HepG2 (cell line): ENCODE measurements around the gene PEX11B. TPM values are rescaled to one million over a fixed set of nuclear protein-coding genes. Genes with fewer than 3 reads are reported as not detected.

Experiments used
- ATAC-seq: fragments of 200-7000 bp; cut with Tn5 transposase; 3 replicates; pipeline ENCODE4 v1.9.1; 2020; ENCODE audit warnings: mild to moderate bottlenecking, moderate library complexity
- BruUV-seq: library from RNA; stranded (reverse); fragments of 400-500 nt; replicated peaks from 2 replicates; lab custom pipeline; 2021; lab: Mats Ljungman, UMichigan
- CTCF ChIA-PET: fragments of 300-600 bp; formaldehyde crosslinking; extraction: SDS; loops from one replicate; lab custom pipeline; 2021; ENCODE audit warnings: low total read pairs, inconsistent platforms, low intra/inter-chr PET ratio; lab: Yijun Ruan, JAX
- POLR2A ChIA-PET: fragments of 350-600 bp; sonication (Branson Sonifier 250); formaldehyde crosslinking; loops from one replicate; lab custom pipeline; 2020; ENCODE audit warnings: antibody characterized with exemption, inconsistent platforms; lab: Yijun Ruan, JAX
- DNase-seq: peaks from one replicate; pipeline ENCODE4 v3.0.0-alpha.2; 2015; ENCODE audit warnings: low spot score
- FAIRE-seq: peaks from 3 replicates; lab custom pipeline; 2011; peaks lifted over from hg19 to GRCh38; lab: Jason Lieb, UNC
- H2AFZ ChIP-seq: one replicate; pipeline ENCODE4 v1.6.1; 2011; ENCODE audit warnings: low read length, inconsistent platforms
- H3K27ac ChIP-seq: fragments of 300-600 bp; 3 replicates; pipeline ENCODE4 v1.8.0; 2011; ENCODE audit warnings: mixed run types, mild to moderate bottlenecking, mixed read lengths, low read length, inconsistent platforms; ENCODE audit not compliant: insufficient read depth; ENCODE audit errors: extremely low read length
- H3K27me3 ChIP-seq, 2 experiments: fragments of 200-600 bp in 1 of 2; 2 replicates in 1 of 2; 3 replicates in 1 of 2; pipeline versions ENCODE4 v1.6.0 to v1.8.0; 2011; ENCODE audit warnings: low read length in 2 of 2, mild to moderate bottlenecking in 2 of 2, moderate library complexity in 2 of 2, inconsistent platforms in 1 of 2; ENCODE audit not compliant: insufficient read depth in 2 of 2, control insufficient read depth in 1 of 2
- H3K36me3 ChIP-seq, 2 experiments: fragments of 200-600 bp in 1 of 2; replicated peaks in 1 of 2; 2 replicates in 1 of 2; 3 replicates in 1 of 2; pipeline versions ENCODE4 v1.5.1 to v1.8.0; 2011; ENCODE audit warnings: low read length in 2 of 2, inconsistent platforms in 1 of 2; ENCODE audit not compliant: insufficient read depth in 2 of 2, control insufficient read depth in 1 of 2
- H3K4me1 ChIP-seq: 2 replicates; pipeline ENCODE4 v1.5.1; 2012; ENCODE audit warnings: low read length, inconsistent platforms; ENCODE audit not compliant: insufficient read depth
- H3K4me2 ChIP-seq: 2 replicates; pipeline ENCODE4 v1.6.0; 2011; ENCODE audit warnings: low read depth, low read length, inconsistent platforms
- H3K4me3 ChIP-seq, 3 experiments: fragments of 200-600 bp in 1 of 3; sonication (generic), shearing (Covaris generic) in 1 of 3; replicated peaks in 1 of 3; 2 replicates each; pipeline ENCODE4 v1.5.1; 2011 to 2016; ENCODE audit warnings: low read length in 3 of 3, inconsistent platforms in 2 of 3, low read depth in 2 of 3, mild to moderate bottlenecking in 2 of 3, control low read depth in 1 of 3, mixed read lengths in 1 of 3; ENCODE audit not compliant: insufficient read depth in 1 of 3
- H3K79me2 ChIP-seq: one replicate; pipeline ENCODE4 v1.6.1; 2011; ENCODE audit warnings: low read length, inconsistent platforms; ENCODE audit not compliant: insufficient read depth
- H3K9ac ChIP-seq: 2 replicates; pipeline ENCODE4 v1.6.0; 2011; ENCODE audit warnings: mild to moderate bottlenecking, low read depth, low read length, inconsistent platforms; ENCODE audit not compliant: insufficient read depth
- H3K9me3 ChIP-seq: 2 replicates; pipeline ENCODE4 v1.5.1; 2012; ENCODE audit warnings: mild to moderate bottlenecking, low read length
- H4K20me1 ChIP-seq: 2 replicates; pipeline ENCODE4 v1.6.0; 2011; ENCODE audit warnings: inconsistent platforms, mild to moderate bottlenecking, low read length, moderate library complexity; ENCODE audit not compliant: insufficient read depth
- AHR ChIP-seq: IDR thresholded peaks from 2 replicates; pipeline ENCODE4 v1.6.1; 2018; ENCODE audit warnings: missing genetic modification reagents, missing compliant biosample characterization
- ETV5 ChIP-seq: IDR thresholded peaks from 2 replicates; pipeline ENCODE4 v1.6.1; 2018; ENCODE audit warnings: missing biosample characterization, missing genetic modification reagents, inconsistent platforms, borderline replicate concordance
- GABPA ChIP-seq, 2 experiments: IDR thresholded peaks; 2 replicates each; pipeline ENCODE4 v1.6.1; 2011 to 2016; ENCODE audit warnings: low read depth in 2 of 2, low read length in 1 of 2, missing biosample characterization in 1 of 2, missing genetic modification characterization in 1 of 2
- SPEN ChIP-seq: sonication (generic); formaldehyde crosslinking; IDR thresholded peaks from 2 replicates; pipeline ENCODE4 v1.5.1; 2020; ENCODE audit warnings: low read depth, mild to moderate bottlenecking, missing genetic modification reagents
- ZNF530 ChIP-seq: sonication (generic); formaldehyde crosslinking; IDR thresholded peaks from 2 replicates; pipeline ENCODE4 v1.5.0; 2020; ENCODE audit warnings: low read depth, mild to moderate bottlenecking, missing genetic modification reagents
- ZNF83 ChIP-seq: sonication (generic); formaldehyde crosslinking; IDR thresholded peaks from 2 replicates; pipeline ENCODE4 v1.4.0; 2020; ENCODE audit warnings: missing genetic modification reagents, mild to moderate bottlenecking, borderline replicate concordance
- WGBS: methylation state at CpG from one replicate; pipeline ENCODE4 v1.1.6; 2017; ENCODE audit warnings: low lambda C conversion rate; 5-methylcytosine and 5-hydroxymethylcytosine counted together
- in situ Hi-C: cut with HindIII; loops from 2 replicates; pipeline ENCODE4 v1.10.0; 2017; ENCODE audit warnings: low pct_unique_long_range_greater_than_20kb; ENCODE audit not compliant: extremely low pct_ligation_motif_present
- intact Hi-C: fragments of 100-400 bp; cut with micrococcal nuclease; formaldehyde crosslinking; loops from one replicate; pipeline ENCODE4 v1.10.0; 2022; ENCODE audit not compliant: unreplicated experiment
- polyA plus RNA-seq, 8 experiments: library from polyadenylated mRNA; depleted of rRNA in 3 of 8; stranded (reverse) in 7 of 8; unstranded in 1 of 8; fragments of >200 nt; fragmentation: Illumina TruSeq in 4 of 8; extraction: Trizol in 4 of 8; gene quantifications; 2 replicates each; pipeline versions ENCODE4 v1.2.1 to v1.2.3, GENCODE V29; 2011 to 2016; ENCODE audit warnings: low read depth in 4 of 8, missing spikeins in 1 of 8, mixed read lengths in 1 of 8; ENCODE audit not compliant: insufficient read depth in 1 of 8
- total RNA-seq, 5 experiments: library from RNA; depleted of rRNA; stranded (reverse); fragments of >200 nt; fragmentation: Illumina TruSeq; extraction: Trizol; gene quantifications; 2 replicates each; pipeline ENCODE4 v1.2.3, GENCODE V29; 2016; ENCODE audit warnings: low read depth in 1 of 5
- TF ChIP-seq, protein P1 (sequence below): sonication (generic); formaldehyde crosslinking; IDR thresholded peaks from 2 replicates; pipeline ENCODE4 v1.8.1; 2023; ENCODE audit warnings: mild to moderate bottlenecking, missing genetic modification reagents
- TF ChIP-seq, protein P2 (sequence below): sonication (generic); formaldehyde crosslinking; IDR thresholded peaks from 2 replicates; pipeline ENCODE4 v1.4.0; 2020; ENCODE audit warnings: missing genetic modification reagents, borderline replicate concordance

PEX11B gene
- total and polyA plus RNA-seq, 2 of the 13 experiments (the other 11 are each of a cell fraction or from before 2014, with no cell fraction given), result 21.6 to 48.4 TPM

DNA sequence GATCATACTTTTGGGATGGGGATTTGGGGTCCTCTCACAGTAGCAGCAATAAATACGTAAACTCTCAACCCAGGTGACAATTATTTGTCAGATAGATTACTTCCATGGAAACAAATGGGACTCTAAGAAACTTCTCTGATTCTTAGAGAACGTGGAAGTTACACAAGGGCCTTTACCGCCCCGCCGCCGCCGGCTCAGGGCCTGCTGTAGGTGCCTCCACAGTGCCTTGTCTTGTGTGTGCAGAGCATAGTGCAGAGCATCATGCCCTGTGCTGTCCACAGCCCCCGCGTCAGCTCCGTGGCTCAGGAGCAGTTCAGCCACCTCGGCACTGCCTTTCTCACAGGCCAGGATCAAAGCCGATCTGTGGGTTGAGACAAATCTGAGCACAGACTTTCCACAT, 43.9 kb downstream of the PEX11B start:
- H2AFZ ChIP-seq, result no peak overlapping the region
- intact Hi-C loops, result no loop called here
- H3K79me2 ChIP-seq, result no peaks in the 10 kb centered on the region
- CTCF ChIA-PET, result no interaction called here
- no peak for FAIRE-seq
- no peak overlapping the region for H3K4me2 ChIP-seq
- no peak overlapping the region for H3K27ac ChIP-seq
- H3K27me3 ChIP-seq, result peaks cover 6 to 59% of the 10 kb centered on the region in 2 experiments; a peak in 3 of 5 replicates
- 0 out of 2 replicates have a peak, but pooled peaks cover 7% of the 10 kb centered on the region for H3K4me1 ChIP-seq
- BruUV-seq, result no TSS peak
- no peaks in the 10 kb centered on the region for H3K9me3 ChIP-seq
- TF ChIP-seq GABPA (IDR thresholded peaks at IDR 0.05; ENCODE audit: low read depth, low read length) (no peak), GABPA (CRISPR knock-in tag; IDR thresholded peaks at IDR 0.05; ENCODE audit: low read depth) (no peak), SPEN (no peak), AHR (no peak), ZNF83 (CRISPR knock-in tag) (no peak), ETV5 (CRISPR knock-in tag) (no peak), ZNF530 (CRISPR knock-in tag) (no peak)
- TF ChIP-seq, protein P1, sequence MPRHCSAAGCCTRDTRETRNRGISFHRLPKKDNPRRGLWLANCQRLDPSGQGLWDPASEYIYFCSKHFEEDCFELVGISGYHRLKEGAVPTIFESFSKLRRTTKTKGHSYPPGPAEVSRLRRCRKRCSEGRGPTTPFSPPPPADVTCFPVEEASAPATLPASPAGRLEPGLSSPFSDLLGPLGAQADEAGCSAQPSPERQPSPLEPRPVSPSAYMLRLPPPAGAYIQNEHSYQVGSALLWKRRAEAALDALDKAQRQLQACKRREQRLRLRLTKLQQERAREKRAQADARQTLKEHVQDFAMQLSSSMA, result no peak
- TF ChIP-seq, protein P2, sequence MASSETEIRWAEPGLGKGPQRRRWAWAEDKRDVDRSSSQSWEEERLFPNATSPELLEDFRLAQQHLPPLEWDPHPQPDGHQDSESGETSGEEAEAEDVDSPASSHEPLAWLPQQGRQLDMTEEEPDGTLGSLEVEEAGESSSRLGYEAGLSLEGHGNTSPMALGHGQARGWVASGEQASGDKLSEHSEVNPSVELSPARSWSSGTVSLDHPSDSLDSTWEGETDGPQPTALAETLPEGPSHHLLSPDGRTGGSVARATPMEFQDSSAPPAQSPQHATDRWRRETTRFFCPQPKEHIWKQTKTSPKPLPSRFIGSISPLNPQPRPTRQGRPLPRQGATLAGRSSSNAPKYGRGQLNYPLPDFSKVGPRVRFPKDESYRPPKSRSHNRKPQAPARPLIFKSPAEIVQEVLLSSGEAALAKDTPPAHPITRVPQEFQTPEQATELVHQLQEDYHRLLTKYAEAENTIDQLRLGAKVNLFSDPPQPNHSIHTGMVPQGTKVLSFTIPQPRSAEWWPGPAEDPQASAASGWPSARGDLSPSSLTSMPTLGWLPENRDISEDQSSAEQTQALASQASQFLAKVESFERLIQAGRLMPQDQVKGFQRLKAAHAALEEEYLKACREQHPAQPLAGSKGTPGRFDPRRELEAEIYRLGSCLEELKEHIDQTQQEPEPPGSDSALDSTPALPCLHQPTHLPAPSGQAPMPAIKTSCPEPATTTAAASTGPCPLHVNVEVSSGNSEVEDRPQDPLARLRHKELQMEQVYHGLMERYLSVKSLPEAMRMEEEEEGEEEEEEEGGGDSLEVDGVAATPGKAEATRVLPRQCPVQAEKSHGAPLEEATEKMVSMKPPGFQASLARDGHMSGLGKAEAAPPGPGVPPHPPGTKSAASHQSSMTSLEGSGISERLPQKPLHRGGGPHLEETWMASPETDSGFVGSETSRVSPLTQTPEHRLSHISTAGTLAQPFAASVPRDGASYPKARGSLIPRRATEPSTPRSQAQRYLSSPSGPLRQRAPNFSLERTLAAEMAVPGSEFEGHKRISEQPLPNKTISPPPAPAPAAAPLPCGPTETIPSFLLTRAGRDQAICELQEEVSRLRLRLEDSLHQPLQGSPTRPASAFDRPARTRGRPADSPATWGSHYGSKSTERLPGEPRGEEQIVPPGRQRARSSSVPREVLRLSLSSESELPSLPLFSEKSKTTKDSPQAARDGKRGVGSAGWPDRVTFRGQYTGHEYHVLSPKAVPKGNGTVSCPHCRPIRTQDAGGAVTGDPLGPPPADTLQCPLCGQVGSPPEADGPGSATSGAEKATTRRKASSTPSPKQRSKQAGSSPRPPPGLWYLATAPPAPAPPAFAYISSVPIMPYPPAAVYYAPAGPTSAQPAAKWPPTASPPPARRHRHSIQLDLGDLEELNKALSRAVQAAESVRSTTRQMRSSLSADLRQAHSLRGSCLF, result no peak
- TF ChIP-seq, all 625 proteins: peak for 0
- Histone ChIP-seq H3K36me3 (no peaks in the 10 kb centered on the region), H4K20me1 (no peaks in the 10 kb centered on the region), H3K4me3 (no peak overlapping the region), H3K9ac (no peak overlapping the region)
- 50% methylated on average over 4 of the region's 12 CpGs for WGBS
- ATAC-seq (no peak), DNase-seq (no peak)
- POLR2A ChIA-PET, result no interaction called here
- in situ Hi-C loops, result no loop called here
